HG02852 (cell line): ENCODE data around the gene MS4A18.
"Not testable (repeated sequence)": the region's sequence is repeated elsewhere in the genome, so short reads cannot be mapped to it uniquely, and the experiment has no call there.

Source experiments
- ATAC-seq: cut with Tn5 transposase; IDR thresholded peaks from one replicate; pipeline ENCODE4 v1.9.1; 2021; ENCODE audit warnings: mild to moderate bottlenecking, moderate library complexity; ENCODE audit not compliant: unreplicated experiment

MS4A18 gene

GRCh38 chr11:60724420-60724819 is at the start of gene MS4A18:
Gene MS4A18 (plus strand): TSS chr11:60724720.
- no peak for ATAC-seq

GRCh38 chr11:60678231-60678630 is 46.3 kb upstream of the MS4A18 start:
- ATAC-seq: not testable (repeated sequence)

- ATAC-seq: no peak
Observed at GRCh38 chr11:60679879-60680278, 44.6 kb upstream of the MS4A18 start.

- ATAC-seq: no peak
Observed at GRCh38 chr11:60680455-60681119, 43.9 kb upstream of the MS4A18 start.

- ATAC-seq: peak; percentile 33
Observed at GRCh38 chr11:60684541-60684848, 40.0 kb upstream of the MS4A18 start.

- ATAC-seq: no peak
Observed at GRCh38 chr11:60691661-60692060, 32.9 kb upstream of the MS4A18 start.

- no peak for ATAC-seq
Observed at GRCh38 chr11:60699284-60699691, 25.2 kb upstream of the MS4A18 start, which contains the start of gene MS4A8. Gene MS4A8 (plus strand): TSS chr11:60699612. CDS start chr11:60700861, 1,249 bp downstream.

- no peak for ATAC-seq
Observed at GRCh38 chr11:60699936-60700335, 24.6 kb upstream of the MS4A18 start.

GRCh38 chr11:60700689-60701468 is 23.6 kb upstream of the MS4A18 start:
- ATAC-seq: no peak

GRCh38 chr11:60701469-60701818 is 23.1 kb upstream of the MS4A18 start:
- no peak for ATAC-seq

- no peak for ATAC-seq
Observed at GRCh38 chr11:60703374-60703773, 21.1 kb upstream of the MS4A18 start.

- no peak for ATAC-seq
Observed at GRCh38 chr11:60705895-60706294, 18.6 kb upstream of the MS4A18 start.

- ATAC-seq: no peak
Observed at GRCh38 chr11:60706931-60707330, 17.6 kb upstream of the MS4A18 start.

- ATAC-seq: no peak
Observed at GRCh38 chr11:60710482-60710881, 14.0 kb upstream of the MS4A18 start.

GRCh38 chr11:60711276-60711675 is 13.2 kb upstream of the MS4A18 start:
- ATAC-seq: no peak

- not testable (repeated sequence) for ATAC-seq
Observed at GRCh38 chr11:60713423-60713822, 11.1 kb upstream of the MS4A18 start.

- no peak for ATAC-seq
Observed at GRCh38 chr11:60717956-60718355, 6.6 kb upstream of the MS4A18 start.

- no peak for ATAC-seq
Observed at GRCh38 chr11:60718524-60719316, 5.8 kb upstream of the MS4A18 start.

GRCh38 chr11:60719391-60719790 is 5.1 kb upstream of the MS4A18 start:
- ATAC-seq: no peak

GRCh38 chr11:60720460-60720859 is 4.1 kb upstream of the MS4A18 start:
- no peak for ATAC-seq

GRCh38 chr11:60725592-60725991 is 1.1 kb downstream of the MS4A18 start:
- ATAC-seq: no peak

- ATAC-seq: no peak
Observed at GRCh38 chr11:60731586-60731985, 7.1 kb downstream of the MS4A18 start.
